K562 (cell line): ENCODE results near the gene BCL7C. TPM values are rescaled to one million over a fixed set of nuclear protein-coding genes. Genes with fewer than 3 reads are reported as not detected.
A peak's percentile ranks its signal among the peaks of the same experiment; 100 is the strongest.

Source experiments
- ATAC-seq: fragments of 200-7000 bp; cut with Tn5 transposase; 3 replicates; pipeline ENCODE4 v1.9.1; 2020; ENCODE audit warnings: moderate library complexity
- BruUV-seq: library from RNA; stranded (reverse); fragments of 400-500 nt; replicated peaks from 2 replicates; lab custom pipeline; 2021; lab: Mats Ljungman, UMichigan
- CTCF ChIA-PET: fragments of 300-600 bp; formaldehyde crosslinking; extraction: SDS; loops from one replicate; lab custom pipeline; 2021; ENCODE audit warnings: low intra/inter-chr PET ratio; lab: Yijun Ruan, JAX
- POLR2A ChIA-PET: fragments of 300-600, 350-650 bp; sonication (Branson Sonifier 250); formaldehyde crosslinking; extraction: SDS; loops from one replicate; lab custom pipeline; 2021; ENCODE audit warnings: antibody characterized with exemption, inconsistent platforms; lab: Yijun Ruan, JAX
- DNase-seq, 4 experiments: peaks; one replicate each; pipeline versions ENCODE4 v3.0.0 to v3.0.0-alpha.2; 2011 to 2018; ENCODE audit warnings: low spot score in 3 of 4, mixed read lengths in 3 of 4; ENCODE audit errors: extremely low read depth in 1 of 4
- FAIRE-seq: peaks from 2 replicates; lab custom pipeline; 2011; peaks lifted over from hg19 to GRCh38; lab: Jason Lieb, UNC
- H2AFZ ChIP-seq: 2 replicates; pipeline ENCODE4 v1.6.0; 2011; ENCODE audit warnings: low read depth, low read length, control low read depth, inconsistent platforms
- H3K27ac ChIP-seq: fragments of 200-600 bp; 3 replicates; pipeline ENCODE4 v1.8.0; 2011; ENCODE audit warnings: low read depth, mild to moderate bottlenecking, control low read depth, inconsistent platforms, low read length, moderate library complexity, mixed read lengths; ENCODE audit errors: extremely low read depth
- H3K27me3 ChIP-seq, 2 experiments: fragments of 300-600 bp in 1 of 2; 2 replicates in 1 of 2; 3 replicates in 1 of 2; pipeline versions ENCODE4 v1.6.0 to v1.8.0; 2011; ENCODE audit warnings: inconsistent platforms in 2 of 2, low read length in 2 of 2, mild to moderate bottlenecking in 1 of 2, mixed read lengths in 1 of 2, moderate library complexity in 1 of 2; ENCODE audit not compliant: control insufficient read depth in 2 of 2, insufficient read depth in 2 of 2
- H3K36me3 ChIP-seq: fragments of 300-600 bp; 3 replicates; pipeline ENCODE4 v1.8.0; 2011; ENCODE audit warnings: mild to moderate bottlenecking, low read length, inconsistent platforms; ENCODE audit not compliant: control insufficient read depth, insufficient read depth
- H3K4me1 ChIP-seq, 2 experiments: fragments of 200-600 bp in 1 of 2; replicated peaks in 1 of 2; 2 replicates in 1 of 2; 3 replicates in 1 of 2; pipeline versions ENCODE4 v1.5.1 to v1.8.0; 2011; ENCODE audit warnings: inconsistent platforms in 2 of 2, low read length in 2 of 2, mild to moderate bottlenecking in 1 of 2, mixed read lengths in 1 of 2, moderate library complexity in 1 of 2; ENCODE audit not compliant: control insufficient read depth in 2 of 2, insufficient read depth in 2 of 2
- H3K4me2 ChIP-seq: 2 replicates; pipeline ENCODE4 v1.6.1; 2011; ENCODE audit warnings: low read length, control low read depth, inconsistent platforms, mixed read lengths; ENCODE audit not compliant: insufficient read depth
- H3K4me3 ChIP-seq: fragments of 200-600 bp; sonication (generic), shearing (Covaris generic); 2 replicates; pipeline ENCODE4 v1.5.1; 2016; ENCODE audit warnings: control low read depth, inconsistent platforms
- H3K79me2 ChIP-seq: fragments of 200-600 bp; 3 replicates; pipeline ENCODE4 v1.8.0; 2011; ENCODE audit warnings: low read length, inconsistent platforms; ENCODE audit not compliant: control insufficient read depth, insufficient read depth
- H3K9ac ChIP-seq, 2 experiments: 2 replicates each; pipeline versions ENCODE4 v1.6.0 to v1.6.1; 2011; ENCODE audit warnings: low read depth in 2 of 2, low read length in 2 of 2, control low read depth in 1 of 2, inconsistent platforms in 1 of 2, mild to moderate bottlenecking in 1 of 2, mixed read lengths in 1 of 2; ENCODE audit not compliant: insufficient read depth in 1 of 2
- H3K9me1 ChIP-seq: one replicate; pipeline ENCODE4 v1.6.0; 2011; ENCODE audit warnings: inconsistent platforms, mild to moderate bottlenecking, low read length, moderate library complexity; ENCODE audit not compliant: control insufficient read depth, insufficient read depth
- H3K9me3 ChIP-seq: replicated peaks from 2 replicates; pipeline ENCODE4 v1.5.1; 2011; ENCODE audit warnings: low read depth, low read length, inconsistent platforms; ENCODE audit not compliant: control insufficient read depth, insufficient read depth
- H4K20me1 ChIP-seq: replicated peaks from 2 replicates; pipeline ENCODE4 v1.6.1; 2011; ENCODE audit warnings: low read length, inconsistent platforms, mixed read lengths; ENCODE audit not compliant: control insufficient read depth, insufficient read depth
- CEBPG ChIP-seq, 3 experiments: fragments of 200-800 bp in 1 of 3; sonication (Bioruptor generic) in 1 of 3; sonication (generic) in 1 of 3; formaldehyde crosslinking in 1 of 3; IDR thresholded peaks in 2 of 3; conservative IDR thresholded peaks in 1 of 3; 2 replicates each; pipeline versions ENCODE4 v1.6.1 to v1.8.0; 2016 to 2022; ENCODE audit warnings: missing compliant biosample characterization in 2 of 3, missing genetic modification characterization in 2 of 3, mild to moderate bottlenecking in 1 of 3, missing genetic modification reagents in 1 of 3
- CREB5 ChIP-seq: fragments of 250-450 bp; sonication (Bioruptor Pico); IDR thresholded peaks from 2 replicates; pipeline ENCODE4 v1.5.0; 2020; ENCODE audit warnings: mild to moderate bottlenecking
- E4F1 ChIP-seq: fragments of 250-450 bp; sonication (Bioruptor Pico); IDR thresholded peaks from 2 replicates; pipeline ENCODE4 v1.5.0; 2021; ENCODE audit warnings: mild to moderate bottlenecking, borderline replicate concordance
- GATA2 ChIP-seq: sonication (generic); formaldehyde crosslinking; IDR thresholded peaks from 2 replicates; pipeline ENCODE4 v1.4.0; 2020; ENCODE audit warnings: mild to moderate bottlenecking, missing genetic modification reagents
- HBP1 ChIP-seq: fragments of 450-650 bp; formaldehyde crosslinking; IDR thresholded peaks from 2 replicates; pipeline ENCODE4 v1.4.0; 2022; ENCODE audit warnings: missing genetic modification characterization
- MAFG ChIP-seq: fragments of 450-650 bp; conservative IDR thresholded peaks from 2 replicates; pipeline ENCODE4 v1.6.1; 2016; ENCODE audit warnings: missing genetic modification characterization, missing compliant biosample characterization
- MAFK ChIP-seq: IDR thresholded peaks from 2 replicates; pipeline ENCODE4 v1.6.1; 2011; ENCODE audit warnings: low read length, improper control_type of control experiment
- PTTG1 ChIP-seq: fragments of 450-650 bp; IDR thresholded peaks from 2 replicates; pipeline ENCODE4 v1.6.1; 2016; ENCODE audit warnings: low read depth, mild to moderate bottlenecking, missing genetic modification characterization, missing compliant biosample characterization
- SMARCA4 ChIP-seq: fragments of 450-650 bp; IDR thresholded peaks from 2 replicates; pipeline ENCODE4 v1.6.1; 2016
- SPI1 ChIP-seq: IDR thresholded peaks from 2 replicates; pipeline ENCODE4 v1.6.1; 2011; ENCODE audit warnings: low read depth, low read length, control low read depth, borderline replicate concordance
- TEAD1 ChIP-seq, 2 experiments: fragments of 450-650 bp in 1 of 2; sonication (generic) in 1 of 2; formaldehyde crosslinking; IDR thresholded peaks; 2 replicates each; pipeline versions ENCODE4 v1.4.0 to v1.8.0; 2020 to 2022; ENCODE audit warnings: mild to moderate bottlenecking in 2 of 2, missing genetic modification reagents in 1 of 2
- TEAD2 ChIP-seq: fragments of 450-650 bp; IDR thresholded peaks from 2 replicates; pipeline ENCODE4 v1.6.1; 2016; ENCODE audit warnings: missing genetic modification characterization, control low read depth, missing compliant biosample characterization
- ZNF561 ChIP-seq: fragments of 450-650 bp; formaldehyde crosslinking; conservative IDR thresholded peaks from 2 replicates; pipeline ENCODE4 v1.4.0; 2020; ENCODE audit warnings: mild to moderate bottlenecking, moderate library complexity
- ZNF589 ChIP-seq: fragments of 200-800 bp; sonication (Bioruptor generic); IDR thresholded peaks from 2 replicates; pipeline ENCODE4 v1.6.1; 2016; ENCODE audit warnings: low read depth, missing genetic modification characterization, missing compliant biosample characterization
- ZNF77 ChIP-seq: fragments of 250-450 bp; sonication (Bioruptor Pico); IDR thresholded peaks from 2 replicates; pipeline ENCODE4 v1.5.0; 2020
- WGBS: fragments of 100-300 bp; shearing (Covaris generic); methylation state at CpG from one replicate; pipeline ENCODE4 v1.1.6; 2016; ENCODE audit warnings: low coverage, mixed read lengths; ENCODE audit not compliant: insufficient coverage; ENCODE audit errors: missing lambda C conversion rate; 5-methylcytosine and 5-hydroxymethylcytosine counted together
- in situ Hi-C: fragments of 300-500 bp; cut with MboI; formaldehyde crosslinking; loops from 4 replicates; pipeline ENCODE4 v1.15.0; 2018; ENCODE audit warnings: inconsistent platforms, mixed read lengths
- intact Hi-C: fragments of 100-400 bp; cut with micrococcal nuclease; formaldehyde crosslinking; loops from 2 replicates; pipeline ENCODE4 v1.14.2; 2022
- polyA plus RNA-seq, 8 experiments: library from polyadenylated mRNA; depleted of rRNA in 4 of 8; stranded (reverse) in 5 of 8; unstranded in 3 of 8; fragments of >200 nt; fragmentation: Nextera tagmentation in 2 of 8; fragmentation: Illumina TruSeq in 1 of 8; extraction: Ambion mirVana in 2 of 8; extraction: Trizol in 1 of 8; gene quantifications; 2 replicates each; pipeline versions ENCODE4 v1.2.1 to v1.2.3, GENCODE V29; 2011 to 2014; ENCODE audit warnings: inconsistent platforms in 1 of 8, missing spikeins in 1 of 8
- total RNA-seq, 7 experiments: library from RNA; depleted of rRNA in 6 of 7; stranded (reverse); fragments of >200 nt in 6 of 7; fragmentation: Illumina TruSeq in 2 of 7; extraction: Trizol in 2 of 7; gene quantifications; 2 replicates each; pipeline versions ENCODE4 v1.2.1 to v1.2.3, GENCODE V29; 2011 to 2021; ENCODE audit warnings: low replicate concordance in 1 of 7

BCL7C gene
- total and polyA plus RNA-seq, 9 of the 15 experiments (the other 6 are each of a cell fraction or from before 2014, with no cell fraction given) = 1.7 to 85.8 (median 19.6) TPM

GRCh38 chr16:30838876-30839471 lies 54.9 kb downstream of the BCL7C start (continued):
- no peak for TF ChIP-seq E4F1 (CRISPR knock-in tag)
- no peak for TF ChIP-seq ZNF561 (CRISPR knock-in tag)
- 0 out of 2 replicates have a peak, but pooled peaks have one; percentile 10 for TF ChIP-seq SPI1
- 0 out of 2 replicates have a peak, but pooled peaks have one; percentile 49 for TF ChIP-seq TEAD2 (tag)
- TF ChIP-seq CEBPG (CRISPR knock-in tag; IDR thresholded peaks at IDR 0.05) = no peak
- TF ChIP-seq CEBPG (tag; conservative IDR thresholded peaks at IDR 0.05 in 1 of 2, IDR thresholded peaks at IDR 0.05 in 1 of 2) = no peak
- TF ChIP-seq PTTG1 (tag) = no peak
- no peak for TF ChIP-seq GATA2 (CRISPR knock-in tag)

- 0% methylated on average over 1 of the region's 1 CpG for WGBS
- Histone ChIP-seq H3K9me1 (no peaks in the 10 kb centered on the region), H4K20me1 (no peaks in the 10 kb centered on the region), H3K4me1 (peaks cover 7 to 11% of the 10 kb centered on the region in 2 experiments; a peak in 4 of 5 replicates), H3K27me3 (no peaks in the 10 kb centered on the region), H3K36me3 (no peaks in the 10 kb centered on the region), H3K4me2 (no peak overlapping the region), H2AFZ (no peak overlapping the region), H3K9me3 (no peaks in the 10 kb centered on the region), H3K4me3 (no peak overlapping the region), H3K9ac (peak overlapping the region in 1 of 2 experiments; percentile 21; a peak in 1 of 4 replicates), H3K27ac (no peak overlapping the region), H3K79me2 (no peaks in the 10 kb centered on the region)
- peak; percentile 65 for ATAC-seq
- no TSS peak for BruUV-seq
- intact Hi-C loops = no loop called here
- DNase-seq = no peak
- peak; percentile 69 for FAIRE-seq
- CTCF ChIA-PET = no interaction called here
- POLR2A ChIA-PET = interaction anchor here (0.7 to 1.1 kb wide), 4 partner anchors 11 to 104 kb away, joined by 3 to 4 read pairs (median 4); no protein-coding TSS in a partner anchor
- in situ Hi-C loops = no loop called here
- TF ChIP-seq TEAD1 (CRISPR knock-in tag; IDR thresholded peaks at IDR 0.05) = no peak
- TF ChIP-seq ZNF589 (CRISPR knock-in tag) = no peak
- peak; percentile 25; the same call in 1 of the 2 replicates for TF ChIP-seq SMARCA4
- peak; percentile 84 for TF ChIP-seq MAFG (tag)
- peak; percentile 69 for TF ChIP-seq MAFK
- no peak for TF ChIP-seq CEBPG (CRISPR knock-in tag; IDR thresholded peaks at IDR 0.05)
- TF ChIP-seq CEBPG (tag; conservative IDR thresholded peaks at IDR 0.05 in 1 of 2, IDR thresholded peaks at IDR 0.05 in 1 of 2) = no peak
- TF ChIP-seq HBP1 (CRISPR knock-in tag) = no peak
- TF ChIP-seq ZNF77 = no peak
- TF ChIP-seq CREB5 (CRISPR knock-in tag) = no peak
These were observed 56.0 kb downstream of the BCL7C start for GRCh38 chr16:30837904-30838303.
